SK-N-SH (cell line): ENCODE measurements around the gene GABARAPL2. TPM values are rescaled to one million over a fixed set of nuclear protein-coding genes. Genes with fewer than 3 reads are reported as not detected.

Experiments
- CTCF ChIA-PET: fragments of 300-600, 350-600 bp; formaldehyde crosslinking; extraction: SDS; loops from one replicate; lab custom pipeline; 2021; lab: Yijun Ruan, JAX
- POLR2A ChIA-PET: fragments of 350-600 bp; sonication (Branson Sonifier 250); formaldehyde crosslinking; extraction: SDS; loops from one replicate; lab custom pipeline; 2020; ENCODE audit warnings: antibody characterized with exemption, inconsistent platforms; lab: Yijun Ruan, JAX
- DNase-seq: peaks from one replicate; pipeline ENCODE4 v3.0.0; 2012
- H2AFZ ChIP-seq: fragments of 200-600 bp; sonication (generic); 2 replicates; pipeline ENCODE4 v1.8.1; 2016; ENCODE audit warnings: antibody characterized with exemption, mild to moderate bottlenecking, low read depth
- H3F3A ChIP-seq: fragments of 200-600 bp; sonication (generic); replicated peaks from 2 replicates; pipeline ENCODE3; 2016; ENCODE audit warnings: antibody characterized with exemption, mild to moderate bottlenecking; ENCODE audit not compliant: insufficient read depth
- H3K27ac ChIP-seq, 2 experiments: fragments of 200-500 bp in 1 of 2; fragments of 200-600 bp in 1 of 2; sonication (Bioruptor generic) in 1 of 2; sonication (generic), shearing (Covaris generic) in 1 of 2; 2 replicates each; pipeline versions ENCODE4 v1.5.1 to v1.6.1; 2014 to 2016; ENCODE audit warnings: low read depth in 2 of 2, inconsistent platforms in 1 of 2, low read length in 1 of 2, mild to moderate bottlenecking in 1 of 2, mixed read lengths in 1 of 2
- H3K27me3 ChIP-seq: fragments of 200-600 bp; sonication (generic), shearing (Covaris generic); 2 replicates; pipeline ENCODE4 v1.6.1; 2016; ENCODE audit warnings: mixed run types; ENCODE audit not compliant: insufficient read depth
- H3K36me3 ChIP-seq, 2 experiments: fragments of 200-500 bp in 1 of 2; fragments of 200-600 bp in 1 of 2; sonication (Bioruptor generic) in 1 of 2; sonication (generic) in 1 of 2; replicated peaks in 1 of 2; 2 replicates each; pipeline versions ENCODE3 to v1.5.1; 2014 to 2016; ENCODE audit warnings: low read length in 1 of 2, mild to moderate bottlenecking in 1 of 2; ENCODE audit not compliant: insufficient read depth in 2 of 2, control insufficient read depth in 1 of 2
- H3K4me1 ChIP-seq, 2 experiments: fragments of 200-500 bp in 1 of 2; fragments of 200-600 bp in 1 of 2; sonication (Bioruptor generic) in 1 of 2; sonication (generic), shearing (Covaris generic) in 1 of 2; 2 replicates each; pipeline versions ENCODE4 v1.5.1 to v1.6.1; 2014 to 2016; ENCODE audit warnings: low read depth in 1 of 2, low read length in 1 of 2, mixed run types in 1 of 2; ENCODE audit not compliant: insufficient read depth in 2 of 2, control insufficient read depth in 1 of 2
- H3K4me2 ChIP-seq: fragments of 200-600 bp; sonication (generic), shearing (Covaris generic); 2 replicates; pipeline ENCODE4 v1.6.1; 2017; ENCODE audit warnings: mixed run types
- H3K4me3 ChIP-seq, 2 experiments: fragments of 200-500 bp in 1 of 2; fragments of 200-600 bp in 1 of 2; sonication (Bioruptor generic) in 1 of 2; sonication (generic), shearing (Covaris generic) in 1 of 2; 2 replicates each; pipeline versions ENCODE4 v1.5.1 to v1.8.1; 2014 to 2016; ENCODE audit warnings: low read depth in 2 of 2, inconsistent platforms in 1 of 2, low read length in 1 of 2, mild to moderate bottlenecking in 1 of 2, mixed read lengths in 1 of 2, moderate library complexity in 1 of 2
- H3K79me2 ChIP-seq: fragments of 200-600 bp; sonication (generic); 2 replicates; pipeline ENCODE4 v1.8.1; 2017; ENCODE audit warnings: mild to moderate bottlenecking; ENCODE audit not compliant: insufficient read depth
- H3K9ac ChIP-seq: fragments of 200-600 bp; sonication (generic); 2 replicates; pipeline ENCODE4 v1.6.1; 2017; ENCODE audit warnings: mixed run types
- H3K9me2 ChIP-seq: fragments of 200-600 bp; sonication (generic); 2 replicates; pipeline ENCODE4 v1.6.1; 2017; ENCODE audit warnings: mixed run types
- H3K9me3 ChIP-seq: fragments of 200-600 bp; sonication (generic); 2 replicates; pipeline ENCODE4 v1.6.1; 2017; ENCODE audit warnings: mixed run types, mild to moderate bottlenecking, moderate library complexity
- H4K20me1 ChIP-seq: fragments of 200-600 bp; sonication (generic); 2 replicates; pipeline ENCODE4 v1.6.1; 2017; ENCODE audit warnings: mild to moderate bottlenecking, mixed run types; ENCODE audit not compliant: insufficient read depth
- CHD2 ChIP-seq: fragments of 150-350 bp; IDR thresholded peaks from 2 replicates; pipeline ENCODE4 v1.6.1; 2018; ENCODE audit warnings: low read length; ENCODE audit not compliant: partially characterized antibody
- ELF1 ChIP-seq: IDR thresholded peaks from 2 replicates; pipeline ENCODE4 v1.4.0; 2012
- EP300 ChIP-seq, 2 experiments: IDR thresholded peaks; 2 replicates each; pipeline versions ENCODE4 v1.4.0 to v1.6.1; 2012; ENCODE audit warnings: borderline replicate concordance in 1 of 2, low read depth in 1 of 2, low read length in 1 of 2
- EZH2phosphoT487 ChIP-seq: fragments of 200-600 bp; sonication (generic); IDR thresholded peaks from 2 replicates; pipeline ENCODE4 v1.6.1; 2017; ENCODE audit warnings: low read depth, mixed run types, mild to moderate bottlenecking, antibody characterized with exemption, moderate library complexity, borderline replicate concordance
- FOSL2 ChIP-seq: IDR thresholded peaks from 2 replicates; pipeline ENCODE4 v1.4.0; 2012; ENCODE audit warnings: low read depth, mild to moderate bottlenecking, moderate library complexity, borderline replicate concordance
- FOXJ3 ChIP-seq: sonication (generic); formaldehyde crosslinking; IDR thresholded peaks from 2 replicates; pipeline ENCODE4 v1.5.1; 2020; ENCODE audit warnings: mild to moderate bottlenecking, missing genetic modification reagents
- FOXM1 ChIP-seq: IDR thresholded peaks from 2 replicates; pipeline ENCODE4 v1.4.0; 2012; ENCODE audit warnings: low read depth, mild to moderate bottlenecking
- GATA2 ChIP-seq: sonication (generic); formaldehyde crosslinking; IDR thresholded peaks from 2 replicates; pipeline ENCODE4 v1.5.0; 2020; ENCODE audit warnings: mild to moderate bottlenecking, missing genetic modification reagents
- MAX ChIP-seq: IDR thresholded peaks from 2 replicates; pipeline ENCODE4 v1.4.0; 2012; ENCODE audit warnings: low read depth
- NFIC ChIP-seq: IDR thresholded peaks from 2 replicates; pipeline ENCODE4 v1.4.0; 2012; ENCODE audit warnings: borderline replicate concordance
- NRF1 ChIP-seq: IDR thresholded peaks from 2 replicates; pipeline ENCODE4 v1.6.1; 2012; ENCODE audit warnings: low read depth, mild to moderate bottlenecking, low read length
- POLR2AphosphoS5 ChIP-seq: IDR thresholded peaks from 2 replicates; pipeline ENCODE4 v1.6.1; 2012; ENCODE audit warnings: low read depth, low read length
- RAD21 ChIP-seq: IDR thresholded peaks from 2 replicates; pipeline ENCODE4 v1.6.1; 2012; ENCODE audit warnings: mild to moderate bottlenecking, low read length
- RCOR1 ChIP-seq: fragments of 150-350 bp; IDR thresholded peaks from 2 replicates; pipeline ENCODE4 v1.6.1; 2017; ENCODE audit warnings: antibody characterized with exemption, low read length
- TAF1 ChIP-seq: IDR thresholded peaks from 2 replicates; pipeline ENCODE4 v1.6.1; 2012; ENCODE audit warnings: low read depth, mild to moderate bottlenecking, low read length, moderate library complexity, borderline replicate concordance
- TCF12 ChIP-seq: IDR thresholded peaks from 2 replicates; pipeline ENCODE4 v1.4.0; 2012
- USF2 ChIP-seq: fragments of 150-350 bp; IDR thresholded peaks from 2 replicates; pipeline ENCODE4 v1.6.1; 2017; ENCODE audit warnings: antibody characterized with exemption, low read length, low read depth, borderline replicate concordance
- YY1 ChIP-seq: IDR thresholded peaks from 2 replicates; pipeline ENCODE4 v1.4.0; 2012; ENCODE audit warnings: low read depth, mild to moderate bottlenecking
- WGBS: methylation state at CpG from one replicate; pipeline ENCODE4 v1.1.6; 2017; ENCODE audit warnings: low lambda C conversion rate; 5-methylcytosine and 5-hydroxymethylcytosine counted together
- polyA plus RNA-seq, 3 experiments: library from polyadenylated mRNA; depleted of rRNA; stranded (reverse); fragments of >200 nt; gene quantifications; 2 replicates each; pipeline ENCODE4 v1.2.3, GENCODE V29; 2012
- TF ChIP-seq, protein P1 (sequence below): fragments of 200-600 bp; sonication (generic); IDR thresholded peaks from 2 replicates; pipeline ENCODE4 v1.6.1; 2017; ENCODE audit warnings: antibody characterized with exemption, mild to moderate bottlenecking, moderate library complexity
- TF ChIP-seq, protein P2 (sequence below): fragments of 150-350 bp; IDR thresholded peaks from 2 replicates; pipeline ENCODE4 v1.6.1; 2016; ENCODE audit warnings: mild to moderate bottlenecking, low read depth, low read length

The GABARAPL2 gene
- polyA plus RNA-seq, 1 of the 3 experiments (the other 2 are of a cell fraction) = 135 TPM

GRCh38 chr16:75552951-75553350 is 13.2 kb upstream of the GABARAPL2 start:
- no peaks in the 10 kb centered on the region for H3K9me3 ChIP-seq
- ChIA-PET POLR2A (no interaction called here), CTCF (interaction anchor here (1.4 to 3.6 kb wide), 2 partner anchors 36 to 88 kb away, joined by 4 to 16 read pairs; no protein-coding TSS in a partner anchor)
- no peaks in the 10 kb centered on the region for H3K27me3 ChIP-seq
- 93% methylated on average over 2 of the region's 2 CpGs for WGBS
- no peak for DNase-seq
- no peaks in the 10 kb centered on the region for H3K9me2 ChIP-seq
- H3K27ac ChIP-seq = no peak overlapping the region
- H3K9ac ChIP-seq = no peak overlapping the region
- H3K4me1 ChIP-seq = peaks cover 4 to 6% of the 10 kb centered on the region in 2 experiments; a peak in 2 of 4 replicates
- H4K20me1 ChIP-seq = no peaks in the 10 kb centered on the region
- peaks cover 8% of the 10 kb centered on the region; the same call in 1 of the 2 replicates for H3K79me2 ChIP-seq
- H3K4me2 ChIP-seq = no peak overlapping the region
- TF ChIP-seq NRF1 (no peak), TAF1 (no peak), TCF12 (no peak), USF2 (no peak), GATA2 (CRISPR knock-in tag) (no peak), EP300 (IDR thresholded peaks at IDR 0.05; ENCODE audit: borderline replicate concordance in 1 of 2, low read depth in 1 of 2, low read length in 1 of 2) (no peak)
- TF ChIP-seq, protein P1, sequence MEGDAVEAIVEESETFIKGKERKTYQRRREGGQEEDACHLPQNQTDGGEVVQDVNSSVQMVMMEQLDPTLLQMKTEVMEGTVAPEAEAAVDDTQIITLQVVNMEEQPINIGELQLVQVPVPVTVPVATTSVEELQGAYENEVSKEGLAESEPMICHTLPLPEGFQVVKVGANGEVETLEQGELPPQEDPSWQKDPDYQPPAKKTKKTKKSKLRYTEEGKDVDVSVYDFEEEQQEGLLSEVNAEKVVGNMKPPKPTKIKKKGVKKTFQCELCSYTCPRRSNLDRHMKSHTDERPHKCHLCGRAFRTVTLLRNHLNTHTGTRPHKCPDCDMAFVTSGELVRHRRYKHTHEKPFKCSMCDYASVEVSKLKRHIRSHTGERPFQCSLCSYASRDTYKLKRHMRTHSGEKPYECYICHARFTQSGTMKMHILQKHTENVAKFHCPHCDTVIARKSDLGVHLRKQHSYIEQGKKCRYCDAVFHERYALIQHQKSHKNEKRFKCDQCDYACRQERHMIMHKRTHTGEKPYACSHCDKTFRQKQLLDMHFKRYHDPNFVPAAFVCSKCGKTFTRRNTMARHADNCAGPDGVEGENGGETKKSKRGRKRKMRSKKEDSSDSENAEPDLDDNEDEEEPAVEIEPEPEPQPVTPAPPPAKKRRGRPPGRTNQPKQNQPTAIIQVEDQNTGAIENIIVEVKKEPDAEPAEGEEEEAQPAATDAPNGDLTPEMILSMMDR = no peak
- peaks cover 10% of the 10 kb centered on the region for H3F3A ChIP-seq
- H3K4me3 ChIP-seq = no peak overlapping the region
- H3K36me3 ChIP-seq = no peaks in the 10 kb centered on the region
- no peak overlapping the region for H2AFZ ChIP-seq

DNA sequence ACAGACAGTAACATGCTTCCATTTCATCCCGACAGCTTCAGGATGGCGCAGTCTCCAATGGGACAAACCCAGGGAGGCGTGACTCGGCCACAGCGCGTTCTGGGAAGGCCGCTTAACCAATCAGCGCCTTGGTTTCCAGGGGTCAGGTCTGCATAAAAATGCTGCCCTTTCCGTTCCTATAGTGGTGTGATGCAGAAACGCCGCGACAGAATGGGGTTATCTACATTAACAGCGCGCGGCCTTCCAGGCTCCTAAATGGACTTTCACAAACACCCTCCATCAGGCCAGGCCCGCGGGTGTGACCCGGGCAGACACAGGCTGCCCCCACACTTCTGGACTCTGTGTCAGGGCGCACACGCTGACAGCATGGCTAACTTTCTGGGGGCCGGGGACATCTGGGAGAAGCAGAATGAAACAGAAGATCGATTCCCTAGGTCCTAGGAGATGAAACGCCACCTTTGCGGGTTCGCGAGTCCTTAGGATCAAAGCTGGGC is 10.9 kb upstream of the GABARAPL2 start:
- peaks cover 8% of the 10 kb centered on the region; the same call in 1 of the 2 replicates for H3K79me2 ChIP-seq
- H3F3A ChIP-seq = peaks cover 10% of the 10 kb centered on the region
- peaks cover 4 to 6% of the 10 kb centered on the region in 2 experiments; a peak in 2 of 4 replicates for H3K4me1 ChIP-seq
- ChIA-PET CTCF (interaction anchor here (0.8 to 1.8 kb wide), 4 partner anchors 12 to 356 kb away, joined by 3 to 8 read pairs (median 4); no protein-coding TSS in a partner anchor), POLR2A (interaction anchor here (1.1 to 1.5 kb wide), 3 partner anchors 9 to 67 kb away, joined by 3 to 5 read pairs (median 5); partner anchors contain the start of gene GABARAPL2)
- no peaks in the 10 kb centered on the region for H4K20me1 ChIP-seq
- peak; percentile 90 for DNase-seq
- H3K9me2 ChIP-seq = no peaks in the 10 kb centered on the region
- peak overlapping the region; percentile 83 for H3K9ac ChIP-seq
- peak overlapping the region; percentile 64 to 84 for H3K27ac ChIP-seq
- H3K4me3 ChIP-seq = peak overlapping the region; percentile 74 to 96
- no peaks in the 10 kb centered on the region for H3K27me3 ChIP-seq
- 1% methylated on average over 26 of the region's 26 CpGs for WGBS
- H3K9me3 ChIP-seq = no peaks in the 10 kb centered on the region
- H3K4me2 ChIP-seq = peak overlapping the region; percentile 97
- peak overlapping the region; percentile 95 for H2AFZ ChIP-seq
- H3K36me3 ChIP-seq = no peaks in the 10 kb centered on the region
- TF ChIP-seq CHD2 (peak; percentile 52), NRF1 (no peak), YY1 (peak; percentile 63; the same call in 1 of the 2 replicates), NFIC (no peak), RCOR1 (0 out of 2 replicates have a peak, but pooled peaks have one; percentile 30), FOXJ3 (CRISPR knock-in tag) (no peak), RAD21 (no peak), ELF1 (no peak), FOXM1 (no peak), POLR2AphosphoS5 (peak; percentile 54; the same call in 1 of the 2 replicates), MAX (peak; percentile 58), FOSL2 (no peak), EZH2phosphoT487 (no peak), GATA2 (CRISPR knock-in tag) (no peak)
- TF ChIP-seq, protein P2, sequence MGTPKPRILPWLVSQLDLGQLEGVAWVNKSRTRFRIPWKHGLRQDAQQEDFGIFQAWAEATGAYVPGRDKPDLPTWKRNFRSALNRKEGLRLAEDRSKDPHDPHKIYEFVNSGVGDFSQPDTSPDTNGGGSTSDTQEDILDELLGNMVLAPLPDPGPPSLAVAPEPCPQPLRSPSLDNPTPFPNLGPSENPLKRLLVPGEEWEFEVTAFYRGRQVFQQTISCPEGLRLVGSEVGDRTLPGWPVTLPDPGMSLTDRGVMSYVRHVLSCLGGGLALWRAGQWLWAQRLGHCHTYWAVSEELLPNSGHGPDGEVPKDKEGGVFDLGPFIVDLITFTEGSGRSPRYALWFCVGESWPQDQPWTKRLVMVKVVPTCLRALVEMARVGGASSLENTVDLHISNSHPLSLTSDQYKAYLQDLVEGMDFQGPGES = no peak
- TF ChIP-seq, protein P1 = no peak
